ENCODE measurements around the gene LRRC32. TPM values are rescaled to one million over a fixed set of nuclear protein-coding genes. Genes with fewer than 3 reads are reported as not detected.

LRRC32 gene
- total and polyA plus RNA-seq, 2 donors = 2.9 to 29.3 TPM

DNA sequence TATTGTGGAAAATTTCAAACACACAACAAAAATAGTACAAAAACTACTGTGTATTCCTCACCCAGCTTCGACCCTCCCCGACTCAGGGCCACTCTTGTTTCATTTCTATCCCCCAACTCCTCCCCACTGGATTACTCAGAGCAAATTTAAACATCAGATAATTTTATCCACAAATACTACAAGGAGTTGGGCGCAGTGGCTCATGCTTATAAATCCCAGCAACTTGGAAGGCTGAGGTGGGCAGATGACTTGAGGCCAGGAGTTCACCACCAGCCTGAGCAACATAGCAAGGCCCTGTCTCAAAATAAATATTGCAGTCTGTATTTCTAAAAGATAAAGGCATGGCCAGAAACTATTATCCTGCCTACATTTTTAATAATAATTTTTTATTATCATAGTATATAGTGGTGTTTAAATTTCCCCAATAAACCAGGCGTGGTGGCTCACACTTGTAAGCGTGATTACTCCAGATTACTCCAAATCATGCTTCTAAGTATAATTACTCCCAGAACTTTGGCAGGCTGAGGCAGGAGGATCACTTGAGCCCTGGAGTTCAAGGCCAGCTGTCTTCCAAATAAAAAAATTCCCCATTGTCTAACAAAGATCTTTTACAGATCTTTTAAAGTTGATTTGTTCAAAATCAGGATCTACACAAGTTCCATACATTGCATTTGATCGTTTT, 39.8 kb downstream of the LRRC32 start:
- 79% methylated on average over 6 of the region's 6 CpGs for WGBS
- H3K4me1 ChIP-seq (ENCODE audit: control insufficient read depth in 2 of 2, insufficient read depth in 2 of 2, low read length in 2 of 2) = peaks cover 0 to 33% of the 10 kb centered on the region in 2 donors
- no peak for DNase-seq (ENCODE audit: low read depth in 6 of 9, low spot score in 9 of 9)

DNA sequence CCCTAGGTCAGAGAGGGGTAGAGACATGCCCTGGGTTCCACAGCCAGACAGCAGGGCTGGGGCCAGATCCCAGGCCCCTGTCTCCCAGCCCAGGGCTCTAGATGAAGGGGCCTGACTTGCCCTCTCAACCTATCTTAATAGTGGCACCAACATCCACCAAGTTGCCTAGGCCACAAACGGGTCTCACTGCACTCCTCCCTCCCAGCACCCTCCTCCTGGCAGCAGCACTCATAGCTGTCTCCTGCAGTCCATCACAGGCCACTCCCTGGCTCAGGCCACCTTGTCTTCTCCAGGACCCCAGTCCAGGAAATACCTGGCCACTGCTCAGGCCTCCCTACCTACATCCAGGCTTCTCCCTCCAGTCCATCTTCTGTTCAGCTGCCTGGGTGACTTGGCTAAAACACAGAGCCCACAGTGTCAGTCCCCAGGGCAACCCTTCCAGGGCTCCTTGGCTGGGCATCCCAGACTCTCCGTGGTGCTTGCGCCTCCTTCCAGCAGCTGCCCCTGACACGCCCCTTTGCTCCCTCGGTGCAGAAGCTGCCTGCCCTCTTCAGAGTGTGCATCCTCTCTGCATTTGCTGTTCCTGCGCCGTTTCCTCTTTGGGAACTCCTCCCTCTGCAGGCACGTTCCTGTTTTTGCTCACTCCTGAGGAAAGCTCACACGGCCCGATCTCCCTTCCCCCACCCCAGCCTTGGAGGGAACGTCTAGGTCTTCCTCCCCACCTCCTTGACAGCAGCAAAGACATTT, 40.5 kb downstream of the LRRC32 start:
- H3K27ac ChIP-seq (ENCODE audit: low read depth in 1 of 2, low read length in 1 of 2) = peak overlapping the region in 1 of 2 donors; percentile 74
- peaks cover 0 to 33% of the 10 kb centered on the region in 2 donors for H3K4me1 ChIP-seq (ENCODE audit: control insufficient read depth in 2 of 2, insufficient read depth in 2 of 2, low read length in 2 of 2)
- H3K9me3 ChIP-seq (ENCODE audit: control insufficient read depth in 2 of 2, insufficient read depth in 1 of 2, low read length in 1 of 2) = peaks cover 0 to 18% of the 10 kb centered on the region in 2 donors
- 12% methylated on average over 11 of the region's 11 CpGs for WGBS
- H3K36me3 ChIP-seq (ENCODE audit: control insufficient read depth in 2 of 2, insufficient read depth in 2 of 2, low read length in 1 of 2) = no peaks in the 10 kb centered on the region
- peak in 1 of 9 donors; percentile 30 for DNase-seq (ENCODE audit: low read depth in 6 of 9, low spot score in 9 of 9)
- no peaks in the 10 kb centered on the region for H3K27me3 ChIP-seq (ENCODE audit: control insufficient read depth in 2 of 2, insufficient read depth in 1 of 2, low read length in 1 of 2)
- H3K4me3 ChIP-seq (ENCODE audit: low read length in 2 of 2) = no peak overlapping the region

More for the DNA sequence above, 39.8 kb downstream of the LRRC32 start:
- Histone ChIP-seq H3K4me3 (ENCODE audit: low read length in 2 of 2) (no peak overlapping the region), H3K27me3 (ENCODE audit: control insufficient read depth in 2 of 2, insufficient read depth in 1 of 2, low read length in 1 of 2) (no peaks in the 10 kb centered on the region), H3K9me3 (ENCODE audit: control insufficient read depth in 2 of 2, insufficient read depth in 1 of 2, low read length in 1 of 2) (peaks cover 0 to 14% of the 10 kb centered on the region in 2 donors), H3K27ac (ENCODE audit: low read depth in 1 of 2, low read length in 1 of 2) (peak overlapping the region in 1 of 2 donors; percentile 74), H3K36me3 (ENCODE audit: control insufficient read depth in 2 of 2, insufficient read depth in 2 of 2, low read length in 1 of 2) (no peaks in the 10 kb centered on the region)

DNA sequence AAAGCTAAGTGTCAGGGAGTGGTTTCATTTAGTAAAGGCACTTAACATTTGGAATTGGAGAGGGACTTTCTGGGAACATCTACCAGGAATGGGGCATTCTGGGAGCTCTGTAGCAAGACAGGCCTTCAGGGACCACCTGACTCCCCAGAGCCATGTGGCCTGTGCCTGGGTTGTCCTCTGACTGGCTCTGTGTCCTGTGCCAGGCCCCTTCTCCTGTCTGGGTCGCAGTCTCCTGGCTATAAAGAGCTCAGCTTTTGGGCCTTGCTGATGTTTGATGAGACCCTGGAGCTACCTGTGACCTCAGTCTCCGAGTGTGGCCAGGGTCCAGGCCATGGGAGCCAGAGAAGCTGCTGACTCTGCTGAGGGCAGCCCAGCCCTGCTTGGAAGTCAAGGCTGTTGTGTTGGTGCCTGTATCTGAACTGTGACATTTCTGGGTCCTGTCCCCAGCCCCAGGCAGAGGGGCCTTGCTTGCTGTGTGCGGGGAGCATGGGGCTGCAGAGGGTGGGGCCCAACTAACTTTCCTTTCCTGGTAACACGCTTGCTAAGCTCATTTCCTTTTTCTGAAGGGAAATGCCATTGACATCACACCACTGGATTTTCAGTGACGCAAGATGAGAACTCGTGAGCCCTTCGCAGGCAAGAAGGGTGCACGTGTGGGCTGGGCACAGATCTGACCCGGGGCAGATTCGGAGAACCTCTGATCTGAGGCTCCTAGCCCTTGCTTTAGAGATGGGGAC, 41.3 kb downstream of the LRRC32 start:
- Histone ChIP-seq H3K9me3 (ENCODE audit: control insufficient read depth in 2 of 2, insufficient read depth in 1 of 2, low read length in 1 of 2) (peaks cover 0 to 18% of the 10 kb centered on the region in 2 donors), H3K27me3 (ENCODE audit: control insufficient read depth in 2 of 2, insufficient read depth in 1 of 2, low read length in 1 of 2) (no peaks in the 10 kb centered on the region), H3K4me3 (ENCODE audit: low read length in 2 of 2) (no peak overlapping the region), H3K27ac (ENCODE audit: low read depth in 1 of 2, low read length in 1 of 2) (peak overlapping the region in 1 of 2 donors; percentile 74), H3K36me3 (ENCODE audit: control insufficient read depth in 2 of 2, insufficient read depth in 2 of 2, low read length in 1 of 2) (no peaks in the 10 kb centered on the region), H3K4me1 (ENCODE audit: control insufficient read depth in 2 of 2, insufficient read depth in 2 of 2, low read length in 2 of 2) (peaks cover 0 to 33% of the 10 kb centered on the region in 2 donors)
- peak in 3 of 9 donors; percentile 15 to 59 (median 18) for DNase-seq (ENCODE audit: low read depth in 6 of 9, low spot score in 9 of 9)
- 83% methylated on average over 10 of the region's 10 CpGs for WGBS

DNA sequence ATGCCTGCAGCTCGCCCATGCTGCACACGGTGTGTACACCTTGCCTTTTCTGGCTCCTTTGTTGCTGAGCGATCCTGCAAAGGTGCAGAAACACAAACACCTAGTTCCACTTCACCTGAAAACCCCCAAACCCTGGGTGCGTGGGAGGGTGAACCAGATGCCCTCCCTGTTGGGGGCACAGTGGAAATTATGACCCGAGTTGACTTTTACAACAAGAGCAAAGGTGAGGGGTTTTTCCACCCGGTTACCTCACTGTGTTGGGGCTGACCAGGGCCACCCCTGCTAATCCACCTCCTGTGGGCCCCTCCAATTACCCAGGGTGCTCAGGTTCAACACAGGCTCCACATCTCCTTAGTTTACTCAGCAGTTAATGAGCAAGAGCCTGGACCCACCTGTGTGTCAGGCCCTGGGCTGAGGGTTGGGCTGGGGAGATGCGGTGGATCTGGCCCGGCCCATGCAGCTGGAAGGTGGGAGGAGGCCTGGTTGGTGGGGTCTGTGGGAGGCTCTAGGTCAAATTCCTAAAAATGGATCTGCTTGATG, 42.1 kb downstream of the LRRC32 start:
- H3K27me3 ChIP-seq (ENCODE audit: control insufficient read depth in 2 of 2, insufficient read depth in 1 of 2, low read length in 1 of 2) = no peaks in the 10 kb centered on the region
- peaks cover 0 to 18% of the 10 kb centered on the region in 2 donors for H3K9me3 ChIP-seq (ENCODE audit: control insufficient read depth in 2 of 2, insufficient read depth in 1 of 2, low read length in 1 of 2)
- H3K27ac ChIP-seq (ENCODE audit: low read depth in 1 of 2, low read length in 1 of 2) = no peak overlapping the region
- DNase-seq (ENCODE audit: low read depth in 6 of 9, low spot score in 9 of 9) = peak in 1 of 9 donors; percentile 29
- H3K36me3 ChIP-seq (ENCODE audit: control insufficient read depth in 2 of 2, insufficient read depth in 2 of 2, low read length in 1 of 2) = no peaks in the 10 kb centered on the region
- peaks cover 0 to 33% of the 10 kb centered on the region in 2 donors for H3K4me1 ChIP-seq (ENCODE audit: control insufficient read depth in 2 of 2, insufficient read depth in 2 of 2, low read length in 2 of 2)
- no peak overlapping the region for H3K4me3 ChIP-seq (ENCODE audit: low read length in 2 of 2)
- 95% methylated on average over 8 of the region's 8 CpGs for WGBS

DNA sequence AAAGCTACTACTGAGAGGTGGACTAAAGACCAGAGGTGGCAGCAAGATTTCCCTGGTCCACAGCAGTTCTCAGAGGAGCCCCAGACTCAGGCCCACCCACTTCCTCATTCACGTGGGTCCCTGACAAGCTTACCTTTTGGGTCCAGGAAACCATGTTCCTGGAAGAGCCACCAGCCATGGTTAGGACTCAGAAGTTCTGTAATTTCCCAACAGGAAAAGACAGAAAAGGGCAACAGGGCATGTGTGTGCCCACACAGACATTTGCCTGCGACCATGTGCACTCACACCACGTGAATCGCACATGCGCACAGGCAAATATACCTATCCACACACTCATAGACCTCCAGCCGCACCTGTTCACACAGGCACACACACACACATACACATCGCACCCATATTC, 42.9 kb downstream of the LRRC32 start:
- Histone ChIP-seq H3K4me3 (ENCODE audit: low read length in 2 of 2) (no peak overlapping the region), H3K4me1 (ENCODE audit: control insufficient read depth in 2 of 2, insufficient read depth in 2 of 2, low read length in 2 of 2) (peaks cover 0 to 33% of the 10 kb centered on the region in 2 donors), H3K27ac (ENCODE audit: low read depth in 1 of 2, low read length in 1 of 2) (no peak overlapping the region), H3K36me3 (ENCODE audit: control insufficient read depth in 2 of 2, insufficient read depth in 2 of 2, low read length in 1 of 2) (no peaks in the 10 kb centered on the region), H3K27me3 (ENCODE audit: control insufficient read depth in 2 of 2, insufficient read depth in 1 of 2, low read length in 1 of 2) (no peaks in the 10 kb centered on the region), H3K9me3 (ENCODE audit: control insufficient read depth in 2 of 2, insufficient read depth in 1 of 2, low read length in 1 of 2) (peaks cover 0 to 18% of the 10 kb centered on the region in 2 donors)
- no peak for DNase-seq (ENCODE audit: low read depth in 6 of 9, low spot score in 9 of 9)
- WGBS = 80% methylated on average over 7 of the region's 7 CpGs

DNA sequence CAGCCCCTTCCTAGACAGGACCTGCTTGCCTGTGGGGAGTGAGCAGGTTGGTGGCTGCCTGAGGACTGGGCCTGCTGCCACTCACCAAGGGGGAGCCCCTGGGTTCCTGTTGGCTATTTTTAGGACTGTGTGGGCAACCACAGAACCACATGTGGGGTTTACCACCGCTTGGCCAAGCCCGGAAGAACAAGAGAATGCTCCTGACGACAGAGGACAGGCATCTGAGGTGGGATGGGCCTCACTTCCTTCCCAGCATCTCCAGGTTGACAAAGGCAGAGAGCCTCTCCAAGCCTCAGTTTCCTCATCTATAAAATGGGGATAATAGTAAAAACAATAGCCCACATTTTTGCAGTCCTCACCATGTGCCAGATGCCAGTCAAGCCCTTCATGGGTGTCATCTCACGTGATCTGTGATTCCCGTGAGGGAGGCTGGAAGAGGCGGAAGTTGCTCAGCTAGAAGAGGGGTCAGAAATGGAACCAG, 43.6 kb downstream of the LRRC32 start:
- H3K36me3 ChIP-seq (ENCODE audit: control insufficient read depth in 2 of 2, insufficient read depth in 2 of 2, low read length in 1 of 2) = no peaks in the 10 kb centered on the region
- H3K4me3 ChIP-seq (ENCODE audit: low read length in 2 of 2) = no peak overlapping the region
- DNase-seq (ENCODE audit: low read depth in 6 of 9, low spot score in 9 of 9) = peak in 1 of 9 donors; percentile 35
- peaks cover 0 to 18% of the 10 kb centered on the region in 2 donors for H3K9me3 ChIP-seq (ENCODE audit: control insufficient read depth in 2 of 2, insufficient read depth in 1 of 2, low read length in 1 of 2)
- WGBS = 29% methylated on average over 6 of the region's 6 CpGs
- H3K4me1 ChIP-seq (ENCODE audit: control insufficient read depth in 2 of 2, insufficient read depth in 2 of 2, low read length in 2 of 2) = peaks cover 0 to 33% of the 10 kb centered on the region in 2 donors
- no peaks in the 10 kb centered on the region for H3K27me3 ChIP-seq (ENCODE audit: control insufficient read depth in 2 of 2, insufficient read depth in 1 of 2, low read length in 1 of 2)
- no peak overlapping the region for H3K27ac ChIP-seq (ENCODE audit: low read depth in 1 of 2, low read length in 1 of 2)

DNA sequence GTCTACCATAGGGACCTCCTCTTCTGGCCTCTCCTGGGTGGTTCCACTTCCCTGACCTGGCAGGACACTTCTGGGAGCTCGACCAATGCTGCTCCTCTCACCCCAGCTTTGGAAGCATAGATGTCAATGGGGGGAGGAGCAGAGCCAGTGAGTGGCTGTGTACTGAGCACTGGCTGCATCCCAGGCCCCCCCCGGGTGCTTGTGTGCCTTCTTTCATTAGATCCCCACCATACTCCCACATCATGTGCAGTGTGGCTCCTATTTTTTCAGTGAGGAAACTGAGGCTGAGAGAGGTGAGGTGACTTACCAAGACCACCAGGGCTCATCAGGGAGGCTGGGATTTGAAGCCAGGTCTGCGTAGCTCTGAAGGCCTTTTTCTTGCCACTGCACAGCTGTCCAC, 44.3 kb downstream of the LRRC32 start:
- Histone ChIP-seq H3K4me1 (ENCODE audit: control insufficient read depth in 2 of 2, insufficient read depth in 2 of 2, low read length in 2 of 2) (peaks cover 0 to 33% of the 10 kb centered on the region in 2 donors), H3K9me3 (ENCODE audit: control insufficient read depth in 2 of 2, insufficient read depth in 1 of 2, low read length in 1 of 2) (peaks cover 0 to 18% of the 10 kb centered on the region in 2 donors), H3K27ac (ENCODE audit: low read depth in 1 of 2, low read length in 1 of 2) (no peak overlapping the region), H3K4me3 (ENCODE audit: low read length in 2 of 2) (no peak overlapping the region), H3K36me3 (ENCODE audit: control insufficient read depth in 2 of 2, insufficient read depth in 2 of 2, low read length in 1 of 2) (no peaks in the 10 kb centered on the region), H3K27me3 (ENCODE audit: control insufficient read depth in 2 of 2, insufficient read depth in 1 of 2, low read length in 1 of 2) (no peaks in the 10 kb centered on the region)
- 94% methylated on average over 3 of the region's 3 CpGs for WGBS
- no peak for DNase-seq (ENCODE audit: low read depth in 6 of 9, low spot score in 9 of 9)

DNA sequence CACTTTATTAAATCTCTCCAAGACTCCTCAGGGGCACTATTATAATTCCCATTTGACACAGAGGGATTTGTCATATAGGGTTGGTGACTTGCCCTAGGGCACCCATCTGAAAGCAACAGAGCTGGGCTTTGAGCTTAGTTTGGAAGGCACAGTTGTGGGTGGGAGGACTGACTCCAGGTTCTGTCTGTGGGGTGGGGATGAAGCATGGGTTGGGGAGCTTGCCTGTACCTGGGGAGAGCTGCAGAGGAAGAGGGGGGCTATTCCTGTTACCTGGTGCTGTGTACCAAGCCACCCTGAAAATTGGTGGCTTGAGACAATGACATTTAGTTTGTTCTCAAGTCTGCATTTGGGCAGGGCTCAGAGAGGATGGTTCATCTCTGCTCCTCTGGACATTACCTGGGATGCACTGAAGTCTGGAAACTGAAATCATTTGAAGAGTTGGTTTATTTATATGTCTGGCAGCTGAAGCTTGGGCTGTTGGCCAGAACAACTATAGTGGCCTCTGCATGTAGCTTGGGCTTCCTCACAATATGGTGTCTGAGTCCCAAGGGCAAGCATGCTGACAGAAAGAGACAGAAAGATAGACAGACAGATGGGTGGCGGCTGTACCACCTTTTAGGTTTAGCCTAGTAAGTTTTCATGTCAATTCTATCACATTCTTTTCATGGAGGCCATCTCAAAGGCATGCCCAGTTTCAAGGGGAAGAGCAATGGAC, 44.9 kb downstream of the LRRC32 start:
- Histone ChIP-seq H3K36me3 (ENCODE audit: control insufficient read depth in 2 of 2, insufficient read depth in 2 of 2, low read length in 1 of 2) (no peaks in the 10 kb centered on the region), H3K4me1 (ENCODE audit: control insufficient read depth in 2 of 2, insufficient read depth in 2 of 2, low read length in 2 of 2) (peaks cover 0 to 33% of the 10 kb centered on the region in 2 donors)
- 100% methylated on average over 1 of the region's 1 CpG for WGBS

More for the DNA sequence above, 44.9 kb downstream of the LRRC32 start:
- Histone ChIP-seq H3K27ac (ENCODE audit: low read depth in 1 of 2, low read length in 1 of 2) (no peak overlapping the region), H3K4me3 (ENCODE audit: low read length in 2 of 2) (no peak overlapping the region), H3K27me3 (ENCODE audit: control insufficient read depth in 2 of 2, insufficient read depth in 1 of 2, low read length in 1 of 2) (no peaks in the 10 kb centered on the region), H3K9me3 (ENCODE audit: control insufficient read depth in 2 of 2, insufficient read depth in 1 of 2, low read length in 1 of 2) (peaks cover 0 to 17% of the 10 kb centered on the region in 2 donors)
- DNase-seq (ENCODE audit: low read depth in 6 of 9, low spot score in 9 of 9) = no peak

Data from thymus (tissue), 11 donors.